ENCODE measurements around the gene PPP1R8. TPM values are rescaled to one million over a fixed set of nuclear protein-coding genes. Genes with fewer than 3 reads are reported as not detected.

PPP1R8 gene
- total RNA-seq (2021) (39.5 to 43.0 TPM (median 41.9 TPM) in 3 replicates), Bru-seq, nascent RNA (percentile 89 among the genes with signal in this experiment)
- long read RNA-seq, experiment 1, transcript PPP1R8-202 (7 exons, 2,344 nt): major isoform, 7 of 12 reads
- long read RNA-seq, experiment 1, partial matches to known transcripts: 1 of 12 reads
- long read RNA-seq, experiment 1, other reads (novel, unspliced or antisense): 2 of 12 reads
- long read RNA-seq, experiment 2, transcript PPP1R8-202 (7 exons, 2,344 nt): major isoform, 23 of 62 reads
- long read RNA-seq, experiment 2, partial matches to known transcripts: 26 of 62 reads
- long read RNA-seq, experiment 2, other reads (novel, unspliced or antisense): 10 of 62 reads
- long read RNA-seq, experiment 3, transcript PPP1R8-202 (7 exons, 2,344 nt): major isoform, 48 of 64 reads
- long read RNA-seq, experiment 3, partial matches to known transcripts: 1 of 64 reads
- long read RNA-seq, experiment 3, other reads (novel, unspliced or antisense): 14 of 64 reads

GRCh38 chr1:27830621-27831440 lies at the start of gene PPP1R8:
PPP1R8 (plus strand) TSS chr1:27830782; CDS start chr1:27830836, 54 bp downstream.
- 0 out of 2 replicates have a peak, but pooled peaks cover 3% of the 10 kb centered on the region for H3K9me3 Mint-ChIP-seq
- peaks cover 20% of the 10 kb centered on the region for H3K36me3 Mint-ChIP-seq
- no peaks in the 10 kb centered on the region; the same call in 1 of the 2 replicates for H3K27me3 Mint-ChIP-seq (ENCODE audit: low read depth)
- H3K4me1 Mint-ChIP-seq: peaks cover 15% of the 10 kb centered on the region
- H3K4me3 Mint-ChIP-seq: peak within 1 kb of the TSS; percentile 94
- POLR2A ChIA-PET: interaction anchor here (0.5 to 2.2 kb wide), 6 partner anchors 29 to 219 kb away, joined by 4 to 8 read pairs (median 6); partner anchors contain the start of genes FAM76A, STX12 and XKR8
- DNase-seq (ENCODE audit: low spot score): peak; percentile 92
- peak within 1 kb of the TSS; percentile 98 for H3K27ac Mint-ChIP-seq
- peak; percentile 100 for ATAC-seq
- CTCF ChIA-PET: interaction anchor here (0.8 to 3.9 kb wide), 5 partner anchors 13 to 161 kb away, joined by 3 to 14 read pairs (median 6); partner anchors contain the start of genes FAM76A and STX12
- TF ChIP-seq SP1 (CRISPR knock-in tag; conservative IDR thresholded peaks at IDR 0.05) (peak; percentile 75), ZNF317 (CRISPR knock-in tag; IDR thresholded peaks at IDR 0.05; ENCODE audit: borderline replicate concordance, low read depth) (no peak), AFF4 (CRISPR knock-in tag; IDR thresholded peaks at IDR 0.05; ENCODE audit: borderline replicate concordance) (no peak), E2F5 (CRISPR knock-in tag; IDR thresholded peaks at IDR 0.05) (peak; percentile 84; the same call in 1 of the 2 replicates), NR3C1 (CRISPR knock-in tag; conservative IDR thresholded peaks at IDR 0.05; ENCODE audit: low read depth) (no peak), ETV6 (CRISPR knock-in tag; IDR thresholded peaks at IDR 0.05) (peak; percentile 90), ELF4 (CRISPR knock-in tag; IDR thresholded peaks at IDR 0.05; ENCODE audit: low read depth) (0 out of 2 replicates have a peak, but pooled peaks have one; percentile 39), E2F1 (CRISPR knock-in tag; IDR thresholded peaks at IDR 0.05) (no peak), FOXP4 (CRISPR knock-in tag; IDR thresholded peaks at IDR 0.05) (no peak), GRHL2 (CRISPR knock-in tag; IDR thresholded peaks at IDR 0.05; ENCODE audit: insufficient replicate concordance, severe bottlenecking) (no peak), CDX4 (CRISPR knock-in tag; IDR thresholded peaks at IDR 0.05; ENCODE audit: borderline replicate concordance) (no peak), FOXK1 (CRISPR knock-in tag; IDR thresholded peaks at IDR 0.05) (0 out of 2 replicates have a peak, but pooled peaks have one; percentile 32), ZNF232 (CRISPR knock-in tag; IDR thresholded peaks at IDR 0.05) (peak; percentile 93; the same call in 1 of the 2 replicates), TCF7 (CRISPR knock-in tag; IDR thresholded peaks at IDR 0.05; ENCODE audit: low read depth) (no peak), NR1H2 (CRISPR knock-in tag; IDR thresholded peaks at IDR 0.05) (no peak), RORB (CRISPR knock-in tag; IDR thresholded peaks at IDR 0.05) (no peak), JUN (CRISPR knock-in tag; IDR thresholded peaks at IDR 0.05) (peak; percentile 13; the same call in 1 of the 2 replicates), ZMAT4 (CRISPR knock-in tag; IDR thresholded peaks at IDR 0.05) (no peak), GABPB1 (CRISPR knock-in tag; IDR thresholded peaks at IDR 0.05) (peak; percentile 10; the same call in 1 of the 2 replicates), ZNF121 (CRISPR knock-in tag; IDR thresholded peaks at IDR 0.05) (no peak), TEAD1 (CRISPR knock-in tag; IDR thresholded peaks at IDR 0.05) (peak; percentile 80; the same call in 1 of the 2 replicates)

All from WTC11 (cell line).